Inflammatory macrophage treated with lipopolysaccharide for 1 hour (primary cell): ENCODE results near the gene PATL1.

ENCODE experiments used
- DNase-seq, 2 donors: peaks; one replicate each; pipeline ENCODE4 v3.0.0-alpha.2; 2020 to 2022

PATL1 gene

GRCh38 chr11:59611570-59612565 is 57.0 kb downstream of the PATL1 start:
- DNase-seq = no peak

GRCh38 chr11:59610289-59610688 is 58.5 kb downstream of the PATL1 start:
- no peak for DNase-seq

- DNase-seq = no peak
These were observed 61.0 kb downstream of the PATL1 start for GRCh38 chr11:59607703-59608454.

DNA sequence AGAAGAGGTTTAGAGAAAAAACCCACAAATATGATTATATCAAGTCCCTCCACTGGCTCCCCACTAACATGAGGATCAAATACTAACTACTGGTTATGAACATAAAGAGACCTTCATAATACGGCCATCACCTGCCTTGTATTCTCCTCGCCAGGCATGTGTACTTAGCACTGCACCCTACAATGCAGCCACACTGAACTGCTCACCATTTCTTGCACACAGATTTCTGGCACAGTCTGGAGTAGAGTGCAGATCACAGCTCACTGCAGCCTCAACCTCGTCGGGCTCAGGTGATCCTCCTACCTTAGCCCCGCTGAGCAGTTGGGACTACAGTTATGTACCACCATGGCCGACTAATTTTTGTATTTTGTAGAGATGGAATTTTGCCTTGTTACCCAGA is 66.4 kb downstream of the PATL1 start:
- DNase-seq = no peak

GRCh38 chr11:59601788-59602187 is 67.0 kb downstream of the PATL1 start:
- DNase-seq = no peak

DNA sequence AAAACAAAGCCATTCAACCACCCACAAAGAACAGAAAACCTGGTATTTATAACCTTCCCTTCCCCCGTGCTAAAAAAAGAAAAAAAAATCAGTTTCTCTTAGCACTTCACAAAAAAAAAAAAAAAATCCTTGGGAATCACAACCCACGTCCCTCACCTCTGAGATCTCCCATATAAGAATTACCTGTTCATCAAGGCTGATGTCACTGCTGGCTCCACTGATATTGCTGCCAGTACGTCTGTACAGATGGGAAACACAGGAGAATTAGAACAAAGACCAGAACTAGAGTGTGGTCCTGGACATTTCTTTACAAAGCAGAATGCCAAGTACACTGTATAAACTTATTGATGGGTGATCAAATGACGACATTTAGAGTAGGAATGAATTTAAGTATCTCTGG is 68.2 kb downstream of the PATL1 start:
- DNase-seq = no peak

DNA sequence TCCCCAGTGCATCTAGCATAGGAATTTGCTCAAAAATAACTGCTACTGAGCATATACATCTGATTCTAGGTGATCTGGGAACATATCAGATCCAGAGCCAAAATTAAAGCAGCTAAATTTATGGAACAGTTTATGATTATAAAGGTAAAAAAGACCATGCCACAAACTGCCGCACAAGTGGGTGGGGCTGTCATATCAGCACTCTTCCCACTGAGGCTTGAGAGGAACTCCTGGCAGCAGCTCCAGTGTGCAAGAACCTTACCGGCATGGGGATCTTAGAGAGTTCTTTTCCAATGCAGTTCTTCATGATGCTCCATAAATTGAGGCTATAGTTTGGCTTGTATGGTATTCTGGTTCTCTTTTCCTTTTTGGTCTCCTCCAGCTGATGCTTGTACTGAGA is 68.6 kb downstream of the PATL1 start:
- no peak for DNase-seq

DNA sequence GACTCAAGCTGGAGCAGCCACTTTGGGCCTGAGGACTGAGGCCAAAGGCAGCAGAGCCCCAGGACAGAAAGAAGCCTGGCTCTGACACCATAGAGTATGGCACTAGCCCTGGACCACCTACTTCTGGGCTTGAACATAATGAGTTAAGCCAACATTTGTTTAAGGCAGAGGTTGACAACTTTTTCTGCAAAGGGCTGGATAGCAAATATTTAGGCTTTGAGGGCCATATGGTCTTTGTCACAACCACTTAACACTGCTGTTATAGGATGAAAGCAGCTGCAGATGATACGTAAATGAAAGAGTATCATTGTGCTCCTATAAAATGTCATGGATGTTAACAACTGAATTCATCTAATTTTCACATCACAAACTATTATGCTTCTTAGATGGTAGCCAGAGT is 69.9 kb downstream of the PATL1 start:
- DNase-seq = no peak
